HG02884 (cell line): ENCODE results near the gene RTP1.
"Not testable (repeated sequence)": the region's sequence is repeated elsewhere in the genome, so short reads cannot be mapped to it uniquely, and the experiment has no call there.

Experiments
- ATAC-seq: cut with Tn5 transposase; IDR thresholded peaks from one replicate; pipeline ENCODE4 v1.9.1; 2021; ENCODE audit warnings: mild to moderate bottlenecking, moderate library complexity; ENCODE audit not compliant: unreplicated experiment

RTP1 gene

GRCh38 chr3:187237741-187238140, 40.5 kb downstream of the RTP1 start:
- no peak for ATAC-seq

- no peak for ATAC-seq
Observed at GRCh38 chr3:187238239-187238638, 41.0 kb downstream of the RTP1 start.

- ATAC-seq = not testable (repeated sequence)
Observed at GRCh38 chr3:187238835-187239234, 41.5 kb downstream of the RTP1 start.

- no peak for ATAC-seq
Observed at GRCh38 chr3:187242435-187242834, 45.1 kb downstream of the RTP1 start.

- ATAC-seq = no peak
Observed at GRCh38 chr3:187242900-187243299, 45.6 kb downstream of the RTP1 start.

DNA sequence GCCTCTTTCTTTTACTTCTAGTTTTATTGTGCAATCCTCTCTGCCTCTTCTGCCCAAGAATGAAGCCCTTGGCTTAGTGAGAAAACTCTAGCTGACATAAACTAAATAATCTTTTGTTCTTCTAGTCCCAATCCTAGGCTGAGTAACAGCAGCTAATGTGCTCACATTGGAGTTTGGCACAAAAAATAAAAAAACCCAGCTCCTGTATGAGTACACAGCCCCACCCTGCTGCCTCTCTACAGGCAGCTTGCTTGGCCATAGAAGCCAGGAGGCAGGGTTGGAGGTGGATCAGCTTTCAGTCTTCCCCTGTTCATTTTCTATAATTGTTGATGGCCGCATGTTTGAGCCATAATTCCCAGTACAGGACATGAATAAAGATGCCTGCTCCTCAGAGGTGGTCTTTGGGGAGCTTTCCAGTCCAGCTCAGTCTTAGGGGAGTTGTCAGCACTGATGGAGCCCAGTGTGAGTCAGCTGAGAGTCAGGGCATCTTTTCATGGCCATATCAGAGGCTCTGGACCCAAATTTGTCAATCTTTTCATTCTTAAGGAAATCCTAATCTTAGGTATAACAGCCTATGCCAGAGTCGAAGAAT, 46.7 kb downstream of the RTP1 start:
- no peak for ATAC-seq

DNA sequence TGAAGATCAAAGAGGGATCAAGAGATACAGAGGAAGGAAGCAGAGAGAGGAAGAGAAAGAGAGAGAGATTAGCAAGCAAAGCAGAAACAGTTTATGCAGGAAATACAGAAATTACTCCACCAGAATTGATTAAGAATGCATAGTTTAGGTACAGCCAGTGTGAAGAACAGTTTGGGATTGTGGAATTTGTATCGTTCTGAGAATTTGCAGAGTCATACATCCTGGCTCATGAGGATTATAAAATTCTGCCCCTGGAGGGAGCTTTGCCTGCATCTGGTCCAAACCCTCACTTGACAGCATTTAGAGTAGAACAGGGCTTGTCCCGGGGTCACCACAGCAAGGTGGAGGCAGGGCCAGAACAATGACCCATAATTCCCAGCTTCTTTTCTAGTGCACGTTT, 50.1 kb downstream of the RTP1 start:
- no peak for ATAC-seq
